ENCODE data around the gene HOXC9. TPM values are rescaled to one million over a fixed set of nuclear protein-coding genes. Genes with fewer than 3 reads are reported as not detected.

The HOXC9 gene
- total and polyA plus RNA-seq, 2 of the 8 experiments (the other 6 are each of a cell fraction or from before 2014, with no cell fraction given) = not detected

DNA sequence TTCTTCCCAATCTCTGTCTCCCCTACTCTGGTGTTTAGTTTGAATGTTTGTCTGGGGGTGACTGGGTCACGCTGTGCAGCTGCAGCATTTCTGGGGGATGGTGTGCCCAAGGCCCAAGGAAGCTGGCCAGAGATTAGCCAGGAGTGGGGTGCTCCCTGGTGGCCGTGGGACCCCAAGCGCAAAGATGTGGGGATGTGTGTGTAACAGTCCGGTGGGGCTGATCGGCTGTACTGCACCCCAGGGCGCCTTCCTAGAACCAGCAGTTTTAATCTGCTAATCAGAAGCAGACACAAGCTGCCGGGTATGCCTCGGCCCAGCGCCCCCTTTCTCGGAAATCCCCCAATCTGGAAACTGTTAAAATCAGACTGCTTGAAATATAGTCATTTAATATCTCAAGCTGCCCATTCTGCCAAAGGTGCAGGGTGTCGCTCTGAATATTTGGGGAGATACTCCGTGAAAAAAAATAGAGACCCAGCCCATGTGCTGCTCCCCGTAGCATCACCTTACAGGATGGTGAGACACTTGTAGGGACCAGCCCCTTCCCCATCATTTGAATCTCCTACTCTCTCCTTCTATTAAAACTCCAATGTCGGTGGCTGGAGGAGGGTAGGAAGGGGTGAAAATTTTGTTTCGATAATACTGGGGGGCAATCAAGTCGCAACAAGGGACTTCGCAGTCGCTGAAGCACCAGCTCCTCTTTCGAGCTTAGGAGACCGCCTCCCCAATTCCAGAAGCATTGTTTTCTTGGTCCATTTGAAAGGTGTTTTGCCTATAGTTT lies 4.3 kb downstream of the HOXC9 start:
- 38% methylated on average over 20 of the region's 20 CpGs; no CpG with 5 or more reads in 1 of the 2 experiments for WGBS, 2 experiments (ENCODE audit: extremely low coverage in 1 of 2, insufficient coverage in 1 of 2, insufficient read length in 1 of 2, insufficient replicate concordance in 2 of 2, low coverage in 1 of 2, low lambda C conversion rate in 2 of 2, missing lambda C conversion rate in 1 of 2)
- TF ChIP-seq CREB1 (IDR thresholded peaks at IDR 0.05) = no peak
- TF ChIP-seq CHD2 (IDR thresholded peaks at IDR 0.05; ENCODE audit: low read length) = no peak
- no peak for TF ChIP-seq SIN3A (conservative IDR thresholded peaks at IDR 0.05 in 1 of 2, IDR thresholded peaks at IDR 0.05 in 1 of 2; ENCODE audit: low read depth in 1 of 2, low read length in 2 of 2)
- no peak for TF ChIP-seq CEBPB (IDR thresholded peaks at IDR 0.05; ENCODE audit: low read depth, low read length)
- TF ChIP-seq SRF (IDR thresholded peaks at IDR 0.05; ENCODE audit: low read depth, low read length) = no peak
- no peak for TF ChIP-seq POLR2A (IDR thresholded peaks at IDR 0.05; ENCODE audit: control extremely low read depth in 1 of 2, low read depth in 2 of 2, low read length in 2 of 2)
- TF ChIP-seq, protein P1, sequence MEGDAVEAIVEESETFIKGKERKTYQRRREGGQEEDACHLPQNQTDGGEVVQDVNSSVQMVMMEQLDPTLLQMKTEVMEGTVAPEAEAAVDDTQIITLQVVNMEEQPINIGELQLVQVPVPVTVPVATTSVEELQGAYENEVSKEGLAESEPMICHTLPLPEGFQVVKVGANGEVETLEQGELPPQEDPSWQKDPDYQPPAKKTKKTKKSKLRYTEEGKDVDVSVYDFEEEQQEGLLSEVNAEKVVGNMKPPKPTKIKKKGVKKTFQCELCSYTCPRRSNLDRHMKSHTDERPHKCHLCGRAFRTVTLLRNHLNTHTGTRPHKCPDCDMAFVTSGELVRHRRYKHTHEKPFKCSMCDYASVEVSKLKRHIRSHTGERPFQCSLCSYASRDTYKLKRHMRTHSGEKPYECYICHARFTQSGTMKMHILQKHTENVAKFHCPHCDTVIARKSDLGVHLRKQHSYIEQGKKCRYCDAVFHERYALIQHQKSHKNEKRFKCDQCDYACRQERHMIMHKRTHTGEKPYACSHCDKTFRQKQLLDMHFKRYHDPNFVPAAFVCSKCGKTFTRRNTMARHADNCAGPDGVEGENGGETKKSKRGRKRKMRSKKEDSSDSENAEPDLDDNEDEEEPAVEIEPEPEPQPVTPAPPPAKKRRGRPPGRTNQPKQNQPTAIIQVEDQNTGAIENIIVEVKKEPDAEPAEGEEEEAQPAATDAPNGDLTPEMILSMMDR (IDR thresholded peaks at IDR 0.05; ENCODE audit: control extremely low read depth in 1 of 3, insufficient read depth in 1 of 3, low read depth in 1 of 3, low read length in 3 of 3) = no peak
- TF ChIP-seq TEAD4 (IDR thresholded peaks at IDR 0.05; ENCODE audit: low read depth, low read length) = no peak
- peak; percentile 96 for TF ChIP-seq EZH2 (IDR thresholded peaks at IDR 0.05; ENCODE audit: low read depth, low read length, severe bottlenecking)
- no peak for TF ChIP-seq SAP30 (IDR thresholded peaks at IDR 0.05; ENCODE audit: insufficient read depth, insufficient replicate concordance, low read length)

More for the DNA sequence above, 4.3 kb downstream of the HOXC9 start:
- Histone ChIP-seq H3K4ac (replicated peaks; ENCODE audit: insufficient read length, low read depth, low read length) (no peak overlapping the region), H3K56ac (replicated peaks; ENCODE audit: insufficient read length, low read depth, low read length) (no peak overlapping the region), H3K18ac (ENCODE audit: extremely low read depth, low read length) (no peak overlapping the region), H3K27me3 (replicated peaks in 1 of 4; ENCODE audit: control insufficient read depth in 3 of 4, extremely low read depth in 1 of 4, insufficient read depth in 3 of 4, low read length in 3 of 4) (peaks cover 97 to 100% (median 100%) of the 10 kb centered on the region in 4 experiments), H3K27ac (ENCODE audit: low read depth, low read length) (no peak overlapping the region), H3K9me3 (ENCODE audit: insufficient read depth in 2 of 2, low read depth in 1 of 2, low read length in 1 of 2) (no peaks in the 10 kb centered on the region), H4K91ac (replicated peaks; ENCODE audit: insufficient read length, low read length) (no peak overlapping the region), H2BK20ac (ENCODE audit: low read length) (no peak overlapping the region), H2BK12ac (ENCODE audit: low read depth, low read length) (no peak overlapping the region), H2AFZ (ENCODE audit: low read length) (no peak overlapping the region), H3K9ac (replicated peaks in 1 of 4; ENCODE audit: extremely low read depth in 1 of 4, low read depth in 3 of 4, low read length in 3 of 4) (no peak overlapping the region), H3K36me3 (ENCODE audit: control insufficient read depth in 2 of 4, insufficient read depth in 4 of 4, low read length in 3 of 4) (peaks cover 0 to 2% (median 0%) of the 10 kb centered on the region in 4 experiments; a peak in 1 of 8 replicates), H4K5ac (ENCODE audit: insufficient read length, low read depth, low read length) (no peak overlapping the region), H4K20me1 (replicated peaks in 1 of 2; ENCODE audit: control insufficient read depth in 1 of 2, insufficient read depth in 2 of 2, low read length in 2 of 2) (peaks cover 0 to 31% of the 10 kb centered on the region in 2 experiments), H2BK15ac (ENCODE audit: low read length) (no peak overlapping the region), H3K4me3 (ENCODE audit: extremely low read depth in 1 of 4, insufficient read depth in 2 of 4, low read depth in 3 of 4, low read length in 4 of 4) (no peak overlapping the region), H3K4me1 (replicated peaks in 1 of 4; ENCODE audit: control insufficient read depth in 3 of 4, insufficient read depth in 4 of 4, low read length in 3 of 4) (peaks cover 0 to 9% (median 2%) of the 10 kb centered on the region in 4 experiments; a peak in 4 of 7 replicates), H2BK5ac (ENCODE audit: low read depth, low read length) (no peak overlapping the region), H3K14ac (ENCODE audit: insufficient read length) (no peak overlapping the region), H3K23ac (ENCODE audit: insufficient read length) (no peak overlapping the region), H2AK5ac (ENCODE audit: low read depth, low read length) (no peak overlapping the region), H2BK120ac (replicated peaks; ENCODE audit: low read depth, low read length) (no peak overlapping the region), H3K23me2 (ENCODE audit: low read depth, low read length) (peaks cover 2% of the 10 kb centered on the region; the same call in 1 of the 2 replicates), H4K8ac (ENCODE audit: extremely low read depth, insufficient read depth, low read length) (no peak overlapping the region), H3K79me2 (ENCODE audit: control insufficient read depth in 1 of 2, insufficient read depth in 2 of 2, low read length in 2 of 2) (no peaks in the 10 kb centered on the region), H3K79me1 (ENCODE audit: low read depth, low read length) (no peaks in the 10 kb centered on the region), H3K4me2 (ENCODE audit: insufficient read depth in 1 of 2, low read depth in 2 of 2, low read length in 2 of 2) (no peak overlapping the region)
- CTCF ChIA-PET (ENCODE audit: partially characterized antibody) = interaction anchor here (1.0 to 11.3 kb wide), 17 partner anchors 9 to 375 kb away, joined by 3 to 172 read pairs (median 10); partner anchors contain the start of genes HOXC10, HOXC5, HOXC6 and SMUG1
- DNase-seq (ENCODE audit: low read depth in 1 of 2, low spot score in 2 of 2) = no peak
- no peak for FAIRE-seq
- POLR2A ChIA-PET (ENCODE audit: partially characterized antibody) = interaction anchor here (0.9 kb wide), 1 partner anchor 16 kb away, joined by 3 read pairs; no protein-coding TSS in a partner anchor
